K562 treated with DMSO at 1 percent for 24 hours (cell line): ENCODE measurements around the gene IL18BP. TPM values are rescaled to one million over a fixed set of nuclear protein-coding genes. Genes with fewer than 3 reads are reported as not detected.

ENCODE experiments used
- total RNA-seq: library from RNA; unstranded; fragments of 300-600 nt; gene quantifications from 2 replicates; pipeline ENCODE4 v1.2.3, GENCODE V29; 2022; ENCODE audit warnings: low read depth; ENCODE audit not compliant: insufficient read depth

The IL18BP gene
- total RNA-seq = 9.8 and 10.9 TPM in 2 replicates

DNA sequence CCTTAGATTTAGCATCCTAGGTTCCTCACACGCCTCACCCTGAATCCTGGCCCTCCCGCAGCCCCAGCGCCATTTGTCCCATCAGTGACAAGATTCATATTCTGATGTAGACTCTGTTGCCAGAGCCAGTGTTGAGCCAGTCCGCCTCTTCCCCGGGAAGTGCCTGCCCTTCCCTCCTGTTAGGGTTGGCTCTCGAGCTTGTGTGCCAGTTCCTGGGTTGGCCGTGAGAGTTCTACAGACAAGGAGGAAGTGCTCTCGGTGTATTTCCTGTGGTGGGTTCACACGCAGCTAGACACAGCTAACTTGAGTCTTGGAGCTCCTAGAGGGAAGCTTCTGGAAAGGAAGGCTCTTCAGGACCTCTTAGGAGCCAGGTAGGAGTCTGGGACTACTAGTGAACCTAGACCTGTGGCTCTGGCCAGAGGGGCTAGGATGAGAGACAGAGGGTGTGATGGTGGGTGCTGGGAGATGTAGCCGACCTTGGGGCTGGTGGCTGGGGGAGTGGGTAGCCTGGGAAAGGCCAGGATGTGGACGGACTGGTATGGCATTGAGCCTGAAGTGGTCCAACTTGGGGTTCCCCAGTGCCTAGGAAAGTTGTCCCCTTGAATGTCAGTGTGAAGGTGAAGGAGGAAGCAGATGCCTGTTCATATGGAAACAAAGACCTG lies at the start of gene IL18BP:
Gene IL18BP, plus strand, starts transcription at position 261 of the 662 bp plus-strand sequence. CDS start 1,076 bp downstream, outside the sequence.

Other genes starting within 250 kb of the IL18BP start
- not detected in 2 replicates for gene DEFB108B, start 165.7 kb upstream of the IL18BP start, total RNA-seq
- not detected in 2 replicates for gene DEFB131B, start 120.5 kb upstream of the IL18BP start, total RNA-seq
- 3.6 TPM in 1 of 2 replicates, not detected in the other for gene XNDC1N, start 70.3 kb upstream of the IL18BP start, total RNA-seq
- gene RNF121, start 69.9 kb upstream of the IL18BP start, total RNA-seq = 23.1 and 28.5 TPM in 2 replicates
- 142 and 143 TPM in 2 replicates for gene NUMA1, start 81.6 kb downstream of the IL18BP start, total RNA-seq
- 4.6 and 6.9 TPM in 2 replicates for gene LRRC51, start 81.9 kb downstream of the IL18BP start, total RNA-seq
- gene LAMTOR1, start 104.4 kb downstream of the IL18BP start, total RNA-seq = 95.2 and 103 TPM in 2 replicates
- gene TOMT, start 107.0 kb downstream of the IL18BP start, total RNA-seq = not detected in 2 replicates
- 29.7 and 44.2 TPM in 2 replicates for gene ANAPC15, start 113.8 kb downstream of the IL18BP start, total RNA-seq
- not detected in 2 replicates for gene FOLR3, start 136.8 kb downstream of the IL18BP start, total RNA-seq
- gene FOLR1, start 193.2 kb downstream of the IL18BP start, total RNA-seq = 16.2 and 19.2 TPM in 2 replicates
- not detected in 2 replicates for gene FOLR2, start 217.9 kb downstream of the IL18BP start, total RNA-seq
- 111 and 118 TPM in 2 replicates for gene INPPL1, start 225.9 kb downstream of the IL18BP start, total RNA-seq
- not detected in 2 replicates for gene PHOX2A, start 245.3 kb downstream of the IL18BP start, total RNA-seq